ENCODE results near the gene KLRB1.
A peak's percentile ranks its signal among the peaks of the same experiment; 100 is the strongest.
"Not testable (repeated sequence)": the region's sequence is repeated elsewhere in the genome, so short reads cannot be mapped to it uniquely, and the experiment has no call there.

The KLRB1 gene

DNA sequence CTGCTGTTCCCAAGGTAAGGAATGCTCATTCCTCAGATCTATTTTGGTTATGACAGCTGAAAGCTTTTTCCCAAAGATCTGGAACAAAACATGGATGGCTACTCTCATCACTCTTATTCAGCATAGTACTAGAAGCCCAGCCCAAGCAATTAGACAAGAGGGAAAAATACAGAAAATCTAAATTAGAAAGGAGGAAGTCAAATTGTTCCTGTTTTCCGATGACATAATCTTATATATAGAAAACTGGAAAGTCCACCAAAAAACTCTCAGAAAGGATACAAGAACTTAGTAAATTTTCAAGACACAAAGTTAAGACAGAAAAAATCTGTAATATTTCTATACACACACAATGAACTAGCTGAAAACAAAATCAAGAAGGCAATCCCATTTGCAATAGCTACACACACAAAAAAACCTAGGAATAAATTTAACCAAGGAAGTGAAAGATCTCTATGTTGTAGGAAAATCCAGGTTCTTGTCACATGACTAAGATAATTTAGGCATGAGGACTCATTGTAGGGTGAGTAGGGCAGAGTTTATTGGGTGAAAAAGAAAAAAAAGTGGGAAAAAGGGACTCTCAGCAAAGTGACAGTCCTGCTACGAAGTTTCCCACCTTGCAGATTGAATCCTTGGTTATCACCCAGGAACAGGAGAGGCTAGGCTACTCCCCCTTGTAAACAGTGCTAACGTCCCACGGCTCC is 28.6 kb upstream of the KLRB1 start:
- DNase-seq (ENCODE audit: insufficient read length, low spot score) (no peak), FAIRE-seq (no peak)
- no peak for TF ChIP-seq POLR2A (IDR thresholded peaks at IDR 0.05; ENCODE audit: low read depth, low read length)

DNA sequence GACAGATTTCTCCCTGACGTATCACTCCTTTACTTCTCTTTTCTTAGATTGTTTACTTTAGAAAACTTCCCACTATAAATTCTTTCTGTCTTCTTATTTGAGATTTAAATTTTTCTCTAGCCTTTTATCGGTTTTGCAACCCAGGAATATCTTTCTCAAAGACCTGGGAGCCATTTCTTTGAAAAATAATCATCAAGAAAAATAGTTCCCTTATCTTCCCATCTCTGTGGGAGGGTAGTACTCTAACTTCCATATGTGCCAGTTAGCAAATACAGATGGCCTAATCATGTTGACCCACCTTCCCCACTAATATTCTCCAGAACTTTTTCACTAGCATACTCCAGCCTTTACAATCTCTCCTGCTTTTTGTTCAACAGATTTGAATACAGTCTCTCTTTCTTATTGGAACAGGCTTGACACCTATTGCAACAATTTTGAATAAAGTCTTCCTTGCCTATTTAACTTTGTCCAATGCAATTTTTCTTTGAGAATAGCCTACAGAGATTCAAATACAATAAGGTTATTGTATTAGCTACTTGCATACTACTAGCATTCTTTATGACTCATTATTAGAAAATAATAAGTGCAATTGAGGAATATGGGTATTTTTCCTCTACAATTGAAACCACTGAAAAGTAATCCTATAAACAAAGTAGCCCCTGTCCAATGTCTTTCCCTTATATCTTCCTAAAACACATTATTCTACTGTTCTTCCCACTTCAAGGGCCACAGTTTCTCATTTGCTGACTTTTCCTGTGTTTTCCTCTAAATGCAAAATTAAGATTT is 27.4 kb upstream of the KLRB1 start:
- no peak for TF ChIP-seq POLR2A (IDR thresholded peaks at IDR 0.05; ENCODE audit: low read depth, low read length)
- no peak for DNase-seq (ENCODE audit: insufficient read length, low spot score)
- no peak for FAIRE-seq

DNA sequence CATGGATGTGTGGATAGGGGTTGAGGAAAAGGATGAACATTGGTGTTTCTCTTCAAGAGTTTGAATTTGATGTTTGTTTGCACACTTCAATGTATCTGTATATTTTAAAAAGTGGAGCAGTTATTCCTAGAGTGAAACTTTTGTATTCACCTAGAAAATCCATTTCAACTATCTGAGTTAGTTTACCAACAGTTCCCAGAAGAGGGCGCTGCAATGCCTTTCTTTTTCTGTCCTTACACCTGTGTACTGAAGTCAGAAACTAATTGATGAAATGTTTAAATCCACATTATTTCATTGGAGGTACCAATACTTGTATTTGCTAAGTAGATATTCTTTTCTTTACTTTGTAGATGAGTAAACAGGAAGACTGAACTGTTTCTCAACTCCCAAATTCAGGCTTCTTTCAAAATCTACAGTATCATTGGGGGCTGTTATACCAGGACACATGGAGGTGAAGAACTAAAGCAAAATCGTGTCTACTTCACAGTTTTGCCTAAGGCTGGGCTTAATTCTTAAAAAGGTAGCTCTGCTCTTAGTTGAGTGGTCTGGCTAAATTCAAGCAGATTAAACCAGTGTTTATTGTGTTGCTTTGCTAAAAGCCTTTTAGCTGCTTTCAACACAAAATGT is 26.6 kb upstream of the KLRB1 start:
- no peak for TF ChIP-seq POLR2A (IDR thresholded peaks at IDR 0.05; ENCODE audit: low read depth, low read length)
- FAIRE-seq (peak; percentile 85), DNase-seq (ENCODE audit: insufficient read length, low spot score) (no peak)

DNA sequence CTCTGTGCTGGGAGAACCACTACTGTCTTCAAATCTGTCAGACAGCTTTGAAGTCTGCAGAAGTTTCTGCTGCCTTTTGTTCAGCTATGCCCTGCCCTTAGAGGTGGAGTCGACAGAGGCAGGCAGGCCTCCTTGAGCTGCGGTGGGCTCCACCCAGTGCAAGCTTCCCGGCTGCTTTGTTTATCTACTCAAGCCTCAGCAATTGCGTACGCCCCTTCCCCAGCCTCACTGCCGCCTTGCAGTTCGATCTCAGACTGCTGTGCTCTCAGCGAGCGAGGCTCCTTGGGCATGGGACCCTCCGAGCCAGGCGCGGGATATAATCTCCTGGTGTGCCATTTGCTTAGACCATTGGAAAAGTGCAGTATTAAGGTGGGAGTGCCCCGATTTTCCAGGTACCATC is 25.1 kb upstream of the KLRB1 start:
- TF ChIP-seq POLR2A (IDR thresholded peaks at IDR 0.05; ENCODE audit: low read depth, low read length): no peak
- DNase-seq (ENCODE audit: insufficient read length, low spot score) (no peak), FAIRE-seq (no peak)

DNA sequence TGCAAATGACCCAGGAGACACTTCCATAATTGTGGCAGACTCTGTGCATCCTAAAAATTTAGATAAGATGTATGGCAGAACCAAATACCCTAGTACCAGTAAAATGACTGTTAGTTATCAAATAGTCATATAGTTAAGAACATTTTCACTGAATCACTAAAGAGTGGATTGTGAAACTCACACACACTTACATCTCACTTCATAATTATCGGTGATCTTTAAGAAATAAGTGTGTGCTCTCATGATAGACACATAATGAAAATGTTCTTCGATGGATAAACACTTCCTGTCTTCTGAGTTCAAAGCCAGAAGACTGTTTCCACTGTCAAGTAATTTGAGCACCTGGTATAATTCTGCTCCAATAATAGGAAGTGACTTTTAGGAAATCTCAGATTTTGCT is 19.1 kb upstream of the KLRB1 start:
- no peak for FAIRE-seq
- no peak for TF ChIP-seq POLR2A (IDR thresholded peaks at IDR 0.05; ENCODE audit: low read depth, low read length)

DNA sequence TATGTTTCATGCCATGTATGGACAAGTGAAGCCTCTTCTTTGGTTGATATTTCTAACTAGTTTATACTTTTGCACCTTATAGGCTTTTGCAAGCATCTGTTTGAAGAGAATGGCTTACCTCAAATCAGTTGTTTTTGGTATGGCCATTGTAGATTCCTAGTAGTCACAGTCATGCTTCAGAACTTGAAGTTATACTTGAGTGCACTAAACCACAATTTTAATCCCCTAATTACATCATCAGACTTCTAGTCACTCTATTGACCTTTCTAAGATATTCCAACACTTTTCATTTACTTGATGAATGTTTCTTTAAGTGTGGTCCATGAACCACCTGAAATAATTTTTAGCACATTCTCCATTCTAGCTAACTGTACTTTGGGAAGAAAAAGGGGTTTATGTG is 18.6 kb upstream of the KLRB1 start:
- no peak for TF ChIP-seq POLR2A (IDR thresholded peaks at IDR 0.05; ENCODE audit: low read depth, low read length)
- DNase-seq (ENCODE audit: insufficient read length, low spot score) (no peak), FAIRE-seq (no peak)

More for the DNA sequence above, 19.1 kb upstream of the KLRB1 start:
- no peak for DNase-seq (ENCODE audit: insufficient read length, low spot score)

DNA sequence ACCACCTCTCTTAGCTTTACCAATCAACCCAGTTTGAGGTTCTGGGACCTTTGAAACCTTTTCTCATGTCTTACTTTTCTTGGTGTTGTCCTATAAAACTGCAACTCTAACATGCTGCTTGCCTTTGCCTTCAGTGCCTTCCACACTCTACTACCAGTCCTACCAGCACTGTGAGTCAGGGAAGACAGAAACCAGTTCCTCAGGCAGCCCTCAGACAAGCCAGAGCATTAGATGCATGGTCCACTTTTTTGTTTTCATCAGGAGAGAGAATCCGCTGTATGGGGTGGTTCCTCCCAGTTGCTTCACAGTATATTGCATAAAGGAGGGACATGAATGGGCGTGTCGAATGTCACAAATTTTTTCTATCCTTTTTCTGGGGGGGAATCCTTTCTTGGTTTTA is 17.3 kb upstream of the KLRB1 start:
- TF ChIP-seq POLR2A (IDR thresholded peaks at IDR 0.05; ENCODE audit: low read depth, low read length): no peak
- no peak for DNase-seq (ENCODE audit: insufficient read length, low spot score)
- FAIRE-seq: no peak

DNA sequence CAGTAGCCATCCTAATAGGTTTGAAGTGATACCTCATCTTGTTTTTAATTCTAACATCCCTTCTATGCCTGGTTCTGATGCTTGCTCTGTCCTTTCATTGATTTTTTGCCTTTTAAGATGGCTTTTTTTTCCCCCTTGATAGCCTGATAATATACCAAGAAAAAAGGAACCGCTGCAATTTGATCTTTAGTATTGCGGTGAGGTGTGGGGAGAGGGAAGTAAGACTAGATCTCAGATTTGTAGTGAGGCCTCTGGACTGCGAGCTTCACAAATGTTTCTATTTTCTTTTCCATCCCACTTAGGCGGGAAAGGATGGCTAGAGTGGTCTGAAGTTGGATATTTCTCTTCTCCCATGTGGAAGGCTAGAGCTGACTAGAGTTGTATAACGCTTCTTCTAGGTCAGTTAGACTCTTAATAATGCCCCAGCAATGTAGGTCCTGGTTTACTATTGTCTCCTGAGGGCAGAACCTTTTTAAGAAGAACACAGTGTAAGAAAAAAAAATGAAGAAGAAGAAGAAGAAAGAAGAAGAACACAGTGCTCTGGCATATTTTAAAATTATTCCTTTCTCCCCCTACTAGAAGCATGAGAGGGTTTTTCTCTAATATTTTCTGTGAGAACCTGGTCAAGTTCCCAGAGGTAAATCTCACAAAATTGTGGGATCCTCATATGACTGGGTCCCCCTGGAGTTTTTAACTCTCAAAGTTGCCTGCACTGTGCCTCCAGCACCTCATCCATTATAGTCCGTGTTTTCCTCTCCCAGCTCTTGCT is 11.9 kb upstream of the KLRB1 start:
- DNase-seq (ENCODE audit: insufficient read length, low spot score) (no peak), FAIRE-seq (no peak)
- no peak for TF ChIP-seq POLR2A (IDR thresholded peaks at IDR 0.05; ENCODE audit: low read depth, low read length)

DNA sequence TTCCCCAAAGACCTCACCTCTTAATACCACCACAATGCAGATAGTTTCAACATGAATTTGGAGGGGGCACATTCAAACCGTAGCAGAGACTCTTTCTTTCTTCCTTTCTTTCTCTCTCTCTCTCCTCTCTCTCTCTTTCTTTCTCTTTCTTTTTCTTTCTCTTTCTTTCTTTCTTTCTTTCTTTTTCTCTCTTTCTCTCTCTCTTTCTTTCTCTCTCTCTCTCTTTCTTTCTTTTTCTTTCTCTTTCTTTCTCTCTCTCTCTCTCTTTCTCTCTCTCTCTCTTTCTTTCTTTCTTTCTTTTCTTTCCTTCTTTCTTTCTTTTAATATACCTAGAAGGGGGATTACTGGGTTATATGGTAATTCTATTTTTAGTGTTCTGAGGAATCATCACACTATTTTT is 11.2 kb upstream of the KLRB1 start:
- DNase-seq (ENCODE audit: insufficient read length, low spot score); FAIRE-seq: not testable (repeated sequence)

DNA sequence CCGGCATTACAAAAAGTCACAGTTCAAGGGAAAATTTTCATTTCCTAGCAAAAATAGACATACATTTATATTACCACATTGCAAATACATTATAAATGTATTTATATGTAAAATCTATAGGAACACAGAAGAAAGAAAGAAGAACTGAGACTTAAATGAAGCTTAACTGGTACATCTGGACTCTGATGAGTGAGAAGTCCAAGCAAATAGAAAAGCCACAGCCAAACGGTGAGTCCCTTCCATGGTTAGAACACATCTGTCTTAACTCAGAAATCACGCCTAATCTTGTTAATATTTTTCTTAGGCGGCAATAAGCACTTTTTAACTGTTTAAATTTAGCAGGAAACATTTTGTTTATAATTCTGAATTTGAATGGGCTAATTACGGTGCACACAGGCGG is 9.4 kb upstream of the KLRB1 start:
- DNase-seq (ENCODE audit: insufficient read length, low spot score) (no peak), FAIRE-seq (no peak)
- TF ChIP-seq POLR2A (IDR thresholded peaks at IDR 0.05; ENCODE audit: low read depth, low read length): no peak

DNA sequence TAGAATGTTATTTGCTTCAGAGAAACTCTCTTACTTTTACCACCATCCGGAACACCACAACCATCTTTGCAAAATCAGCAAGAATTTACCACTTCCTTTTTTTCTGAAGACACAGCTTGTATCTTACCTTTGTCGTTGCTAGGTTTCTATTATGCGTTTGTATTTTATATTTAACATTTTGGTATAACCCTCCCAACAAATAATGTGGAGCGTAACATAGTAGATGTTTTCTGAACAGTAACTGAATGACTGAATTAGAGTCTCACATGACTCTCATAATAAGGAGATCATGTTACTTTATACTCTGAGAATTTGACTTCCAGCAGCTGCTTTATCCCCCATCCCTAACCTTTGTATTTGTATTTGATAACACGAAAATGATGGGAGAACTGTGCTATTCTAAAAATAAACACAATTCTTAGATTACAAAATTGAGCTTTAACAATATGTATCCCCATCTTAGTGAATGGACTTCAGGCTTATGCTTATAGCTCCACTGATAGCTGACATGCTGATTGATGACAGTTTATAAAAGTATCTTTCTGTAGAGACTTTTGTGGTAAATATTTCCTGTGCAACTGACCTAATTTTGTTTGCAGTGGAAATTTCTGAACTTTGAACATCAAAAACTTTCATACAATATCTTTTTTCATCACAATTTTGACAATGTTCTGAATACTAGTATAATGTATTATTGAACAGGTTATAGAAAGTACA is 7.9 kb upstream of the KLRB1 start:
- DNase-seq (ENCODE audit: insufficient read length, low spot score) (no peak), FAIRE-seq (no peak)
- TF ChIP-seq POLR2A (IDR thresholded peaks at IDR 0.05; ENCODE audit: low read depth, low read length): no peak

DNA sequence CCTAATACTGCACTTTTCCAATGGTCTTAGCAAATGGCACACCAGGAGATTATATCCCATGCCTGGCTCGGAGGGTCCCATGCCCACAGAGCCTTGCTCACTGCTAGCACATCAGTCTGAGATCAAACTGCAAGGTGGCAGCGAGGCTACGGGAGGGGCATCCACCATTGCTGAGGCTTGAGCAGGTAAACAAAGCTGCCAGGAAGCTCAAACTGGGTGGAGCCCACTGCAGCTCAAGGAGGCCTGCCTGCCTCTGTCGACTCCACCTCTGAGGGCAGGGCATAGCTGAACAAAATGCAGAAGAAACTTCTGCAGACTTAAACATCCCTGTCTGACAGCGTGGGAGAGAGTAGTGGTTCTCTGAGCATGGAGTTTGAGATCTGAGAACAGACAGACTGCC is 2.9 kb upstream of the KLRB1 start:
- not testable (repeated sequence) for FAIRE-seq; DNase-seq (ENCODE audit: insufficient read length, low spot score)

DNA sequence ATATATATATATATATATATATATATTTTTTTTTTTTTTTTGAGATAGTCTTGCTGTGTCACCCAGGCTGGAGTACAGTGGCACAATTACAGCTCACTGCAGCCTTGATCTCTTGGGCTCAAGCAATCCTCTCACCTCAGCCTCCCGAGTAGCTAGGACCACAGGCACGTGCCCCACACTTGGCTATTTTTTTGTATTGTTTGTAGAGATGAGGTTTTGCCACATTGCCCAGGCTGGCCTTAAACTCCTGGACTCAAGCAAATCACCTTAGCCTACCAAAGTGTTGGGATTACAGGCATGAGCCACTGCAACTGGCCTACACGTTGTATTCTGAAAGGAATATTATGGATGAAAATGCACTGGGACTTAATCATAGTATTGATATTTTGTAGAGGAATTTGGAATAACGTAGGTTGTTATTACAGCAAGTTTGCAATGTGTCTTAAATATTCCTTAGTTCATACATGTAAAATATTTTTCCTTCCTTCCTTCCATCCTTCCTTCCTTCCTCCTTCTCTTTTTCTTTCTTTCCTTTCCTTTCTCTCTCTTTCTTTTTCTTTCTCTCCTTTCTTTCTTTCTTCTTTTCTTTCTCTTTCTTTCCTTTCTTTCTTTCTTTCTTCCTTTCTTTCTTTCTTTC is 862 bp downstream of the KLRB1 start:
- TF ChIP-seq POLR2A (IDR thresholded peaks at IDR 0.05; ENCODE audit: low read depth, low read length): no peak
- FAIRE-seq: no peak
- DNase-seq (ENCODE audit: insufficient read length, low spot score): no peak

Measured in H54 (cell line).